GM18870 (cell line): ENCODE results near the gene R3HDM2.
"Not testable (repeated sequence)": the region's sequence is repeated elsewhere in the genome, so short reads cannot be mapped to it uniquely, and the experiment has no call there.

ENCODE experiments used
- ATAC-seq: cut with Tn5 transposase; IDR thresholded peaks from one replicate; pipeline ENCODE4 v1.9.1; 2021; ENCODE audit warnings: moderate library complexity; ENCODE audit not compliant: unreplicated experiment

Gene R3HDM2

GRCh38 chr12:57336299-57336698 is 94.5 kb downstream of the R3HDM2 start:
- ATAC-seq, result not testable (repeated sequence)

GRCh38 chr12:57334219-57334618 is 96.6 kb downstream of the R3HDM2 start:
- no peak for ATAC-seq

DNA sequence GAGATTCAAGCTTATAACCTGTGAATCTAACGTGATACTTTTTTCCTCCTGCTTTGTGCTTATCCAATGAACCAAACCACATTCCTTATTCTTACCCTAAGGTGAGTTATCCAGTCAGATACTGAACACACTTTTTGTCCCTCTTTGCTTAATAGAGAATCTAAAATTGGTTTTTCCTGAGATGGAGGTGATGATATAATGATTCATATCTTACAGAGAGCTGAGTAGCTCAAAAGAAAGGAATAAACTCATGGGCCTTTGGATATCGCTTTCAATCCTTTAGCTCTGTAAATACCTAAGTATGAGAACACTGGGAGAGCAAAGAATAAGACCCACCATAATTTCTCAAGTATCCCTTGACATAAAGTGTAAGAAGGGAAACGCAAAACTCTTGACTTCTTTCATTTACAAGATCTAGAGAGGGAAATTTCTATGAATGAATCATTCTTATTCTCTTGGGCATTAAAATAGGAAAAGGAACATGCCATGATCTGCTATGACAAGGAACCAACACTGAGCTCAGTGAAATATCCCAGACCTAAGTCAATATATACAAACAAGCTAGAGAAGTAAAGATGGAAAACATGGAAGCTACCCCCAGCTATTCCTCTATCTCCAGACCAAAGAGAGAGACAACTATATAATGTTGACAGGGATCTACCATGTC is 98.1 kb downstream of the R3HDM2 start:
- ATAC-seq, result no peak

GRCh38 chr12:57330992-57331391 is 99.9 kb downstream of the R3HDM2 start:
- ATAC-seq, result no peak

DNA sequence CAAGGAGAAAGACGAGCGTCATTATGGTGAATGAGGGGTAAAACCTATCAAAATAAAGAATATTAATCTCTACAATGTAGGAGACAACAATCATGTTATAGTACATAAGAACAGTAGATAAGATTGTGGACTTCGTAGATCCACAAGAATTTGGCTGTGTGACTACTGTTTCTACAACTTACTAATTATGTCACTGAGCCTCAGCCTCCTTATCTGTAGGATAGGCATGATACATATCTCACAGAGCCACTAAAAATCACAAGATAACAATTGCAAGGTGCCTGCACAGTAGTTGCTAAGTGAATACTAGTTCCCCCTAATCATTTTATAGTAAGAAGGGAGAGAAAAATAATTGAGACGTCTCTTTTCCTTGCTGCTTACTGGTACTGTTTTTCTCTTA is 101.6 kb downstream of the R3HDM2 start:
- no peak for ATAC-seq

DNA sequence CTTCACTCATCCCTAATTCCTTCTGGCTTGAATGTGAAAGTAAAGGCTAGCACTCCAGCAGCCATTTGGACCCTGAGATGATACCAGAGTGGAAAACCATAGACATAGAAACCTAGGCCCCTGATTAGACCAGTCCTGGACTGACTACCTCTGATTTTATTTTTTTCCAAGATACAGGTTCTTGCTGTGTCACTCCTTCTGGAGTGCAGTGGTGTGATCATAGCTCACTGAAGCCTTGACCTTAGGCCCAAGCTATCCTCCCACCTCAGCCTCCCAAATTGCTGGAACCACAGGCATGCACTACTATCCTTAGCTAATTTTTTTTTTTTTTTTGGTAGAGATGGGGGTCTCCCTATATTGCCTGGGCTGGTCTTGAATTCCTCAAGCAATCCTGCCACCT is 105.4 kb downstream of the R3HDM2 start:
- no peak for ATAC-seq

DNA sequence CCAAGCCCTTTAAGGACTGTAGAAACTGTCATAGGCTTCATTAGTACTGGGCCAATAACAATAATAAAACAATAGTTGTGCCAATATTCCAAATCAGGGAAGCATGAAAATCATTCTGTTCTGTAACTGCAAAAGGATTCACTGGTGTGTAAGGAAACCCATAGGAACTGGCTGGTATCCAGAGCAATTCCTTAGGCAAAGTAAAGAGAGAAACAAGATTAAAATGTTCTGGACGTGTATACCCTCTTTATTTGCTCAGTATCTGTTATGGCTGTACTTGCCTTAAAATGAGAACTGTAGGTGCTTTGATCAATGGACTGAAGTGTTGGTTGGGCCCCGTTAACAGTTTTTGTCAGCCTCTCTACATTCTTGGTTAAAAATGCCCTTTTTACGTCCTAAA is 107.4 kb downstream of the R3HDM2 start:
- no peak for ATAC-seq

DNA sequence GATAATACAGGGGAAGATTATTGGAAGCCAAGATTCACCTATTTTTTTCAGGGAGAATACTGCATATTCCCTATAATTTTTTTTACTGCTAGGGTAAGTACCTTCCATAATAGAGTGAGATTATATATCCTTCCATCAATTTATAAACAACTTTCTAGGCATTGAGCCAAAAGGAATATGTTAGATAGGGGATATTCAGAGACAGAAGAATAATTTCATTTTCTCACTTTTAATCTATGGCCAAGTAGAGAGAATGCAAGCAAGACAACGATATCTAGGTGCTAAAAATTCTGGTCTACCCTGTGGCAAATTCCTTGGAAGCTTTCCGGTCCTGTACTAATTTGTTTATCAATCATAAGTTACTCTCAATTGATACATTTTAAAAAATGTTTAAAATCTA is 110.2 kb downstream of the R3HDM2 start:
- no peak for ATAC-seq

- ATAC-seq, result no peak
Measured at GRCh38 chr12:57319678-57320469, 111.0 kb downstream of the R3HDM2 start.

- no peak for ATAC-seq
Measured at GRCh38 chr12:57315681-57316080, 115.2 kb downstream of the R3HDM2 start.

DNA sequence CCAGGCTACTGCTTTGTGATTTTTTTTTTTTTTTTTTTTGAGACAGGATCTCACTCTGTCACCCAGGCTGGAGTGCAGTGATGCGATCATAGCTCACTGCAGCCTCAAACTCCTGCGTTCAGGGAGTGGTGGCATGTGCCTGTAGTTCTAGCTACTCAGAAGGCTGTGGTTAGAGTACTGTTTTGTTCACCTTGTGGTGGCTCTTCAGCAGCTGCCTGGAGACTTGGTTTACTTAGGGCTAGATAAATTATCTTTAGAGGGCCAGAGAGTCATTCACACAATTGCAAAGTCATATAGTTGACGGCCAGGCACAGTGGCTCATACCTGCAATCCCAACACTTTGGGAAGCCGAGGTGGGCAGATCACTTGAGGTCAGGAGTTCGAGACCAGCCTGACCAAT is 118.6 kb downstream of the R3HDM2 start:
- not testable (repeated sequence) for ATAC-seq

DNA sequence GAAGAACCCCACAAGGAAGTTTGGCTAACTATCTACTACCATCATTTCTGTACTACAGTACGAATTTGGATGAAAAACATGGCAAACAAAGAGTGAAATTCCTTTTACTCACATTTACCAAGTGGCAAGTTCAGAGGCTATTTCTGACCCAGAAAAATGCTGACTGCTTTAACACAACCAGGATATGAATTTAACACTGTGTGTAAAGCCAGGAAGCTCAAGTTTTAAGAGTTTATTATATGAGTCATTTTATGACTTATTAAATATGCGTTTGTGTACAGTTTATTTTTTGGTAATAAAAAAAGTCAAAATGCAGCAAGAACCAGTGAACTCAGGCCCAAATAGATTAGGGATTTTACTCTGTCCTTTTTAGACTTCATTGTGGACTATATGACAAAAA is 121.4 kb downstream of the R3HDM2 start:
- ATAC-seq, result no peak

- no peak for ATAC-seq
Measured at GRCh38 chr12:57300961-57301584, 129.8 kb downstream of the R3HDM2 start.

GRCh38 chr12:57299514-57300016 is 131.3 kb downstream of the R3HDM2 start:
- ATAC-seq, result no peak

- no peak for ATAC-seq
Measured at GRCh38 chr12:57296291-57296690, 134.6 kb downstream of the R3HDM2 start.

- not testable (repeated sequence) for ATAC-seq
Measured at GRCh38 chr12:57282073-57282472, 148.8 kb downstream of the R3HDM2 start.

GRCh38 chr12:57280211-57281062 is 150.4 kb downstream of the R3HDM2 start:
- ATAC-seq, result peak; percentile 83

- no peak for ATAC-seq
Measured at GRCh38 chr12:57278465-57279381, 152.1 kb downstream of the R3HDM2 start.

DNA sequence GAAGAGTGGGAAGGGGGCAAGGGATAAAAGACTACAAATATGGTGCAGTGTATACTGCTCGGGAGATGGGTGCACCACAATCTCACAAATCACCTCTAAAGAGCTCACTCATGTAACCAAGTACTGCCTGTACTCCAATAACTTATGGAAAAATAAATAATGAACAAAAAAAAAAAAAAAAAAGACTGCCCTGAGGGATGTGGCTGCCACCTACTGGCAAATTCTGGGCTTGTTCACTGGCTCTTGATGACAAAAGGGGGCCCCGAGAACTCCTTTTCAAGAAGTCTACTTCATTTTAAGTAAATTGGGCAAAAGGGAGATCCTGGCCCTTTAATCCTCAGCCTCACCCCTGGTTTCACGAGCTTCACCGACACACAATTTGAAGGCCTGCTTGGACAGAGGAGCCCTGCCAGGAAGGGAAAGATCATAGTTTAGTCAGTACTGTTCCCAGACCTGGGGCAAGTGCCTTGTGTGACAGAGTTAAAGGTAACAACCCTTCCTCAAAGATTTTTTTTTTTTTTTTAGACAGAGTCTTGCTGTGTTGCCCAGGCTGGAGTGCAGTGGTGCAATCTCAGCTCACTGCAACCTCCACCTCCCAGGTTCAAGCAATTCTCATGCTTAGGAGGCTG is 153.8 kb downstream of the R3HDM2 start:
- no peak for ATAC-seq
